Dermis blood vessel endothelial cell (primary cell): ENCODE measurements around the gene SLC35G2. TPM values are rescaled to one million over a fixed set of nuclear protein-coding genes. Genes with fewer than 3 reads are reported as not detected.
"Not testable (repeated sequence)": the region's sequence is repeated elsewhere in the genome, so short reads cannot be mapped to it uniquely, and the experiment has no call there.

Experiments used
- DNase-seq: peaks from one replicate; pipeline ENCODE4 v3.0.0; 2010
- total RNA-seq: library from RNA; depleted of rRNA; stranded (reverse); fragments of >200 nt; gene quantifications from 2 replicates; pipeline ENCODE4 v1.2.3, GENCODE V29; 2014

SLC35G2 gene
- total RNA-seq, 1 donor from 2014 or later, result 28.8 TPM

DNA sequence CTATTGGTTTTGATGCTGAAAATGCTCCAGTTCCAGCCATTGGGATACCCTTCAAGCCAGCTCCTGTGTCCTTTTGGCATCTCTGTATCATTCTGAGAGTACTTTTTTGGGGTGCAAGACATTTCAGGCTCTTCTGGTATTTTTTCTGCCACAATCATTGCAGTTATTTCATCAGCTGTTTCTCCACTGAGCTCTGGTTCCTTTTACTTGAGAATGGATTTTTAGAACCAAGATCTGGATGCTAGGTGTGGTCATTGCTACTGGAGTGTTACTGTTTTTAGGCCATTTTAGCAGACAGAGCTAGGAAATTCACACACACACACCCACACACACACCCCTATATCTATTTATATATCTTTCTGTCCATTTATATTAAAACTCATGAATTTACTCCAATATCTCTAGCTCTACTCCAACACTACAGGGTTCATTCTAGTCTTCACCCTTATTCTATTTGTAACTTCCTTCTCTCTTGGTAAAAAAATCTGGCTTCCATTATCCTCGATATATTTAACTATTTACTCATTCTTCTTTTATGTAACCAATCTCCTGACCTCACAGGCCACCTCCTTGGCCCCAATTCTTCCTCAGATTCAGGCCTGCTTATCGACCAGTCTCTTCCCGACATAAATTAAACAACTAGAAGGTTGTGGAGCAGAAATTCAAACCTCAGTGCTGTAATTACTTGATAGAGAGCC lies 17.0 kb downstream of the SLC35G2 start:
- no peak for DNase-seq

DNA sequence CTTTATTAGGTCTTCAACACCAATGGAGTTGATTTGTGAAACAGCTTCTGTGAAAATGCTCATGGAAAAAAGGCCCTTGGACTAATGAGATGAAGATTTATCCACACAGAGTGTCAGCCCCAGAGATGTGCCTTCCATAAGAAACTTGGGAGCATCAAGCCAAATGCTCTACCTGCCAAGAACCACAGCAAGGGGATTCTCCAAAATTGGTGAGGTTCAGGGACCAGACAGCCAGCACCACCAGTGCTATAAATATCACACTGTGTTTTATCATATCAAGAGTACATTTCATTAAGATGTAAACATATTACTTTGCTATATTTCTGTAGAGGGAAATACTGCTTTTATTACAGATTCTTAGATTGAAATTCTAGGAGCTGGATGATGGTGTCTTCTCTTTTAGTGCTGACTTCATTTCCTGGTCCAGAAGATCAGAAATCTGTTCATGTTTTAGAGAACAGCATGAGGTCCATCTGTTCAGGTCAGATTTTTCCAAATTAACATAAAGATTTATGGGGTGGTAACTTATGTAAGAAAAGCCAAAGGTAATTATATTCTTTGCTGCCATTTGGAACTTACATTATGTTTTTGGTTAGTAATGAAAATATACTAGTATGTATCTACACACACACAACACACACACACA lies 17.7 kb downstream of the SLC35G2 start:
- DNase-seq, result no peak

DNA sequence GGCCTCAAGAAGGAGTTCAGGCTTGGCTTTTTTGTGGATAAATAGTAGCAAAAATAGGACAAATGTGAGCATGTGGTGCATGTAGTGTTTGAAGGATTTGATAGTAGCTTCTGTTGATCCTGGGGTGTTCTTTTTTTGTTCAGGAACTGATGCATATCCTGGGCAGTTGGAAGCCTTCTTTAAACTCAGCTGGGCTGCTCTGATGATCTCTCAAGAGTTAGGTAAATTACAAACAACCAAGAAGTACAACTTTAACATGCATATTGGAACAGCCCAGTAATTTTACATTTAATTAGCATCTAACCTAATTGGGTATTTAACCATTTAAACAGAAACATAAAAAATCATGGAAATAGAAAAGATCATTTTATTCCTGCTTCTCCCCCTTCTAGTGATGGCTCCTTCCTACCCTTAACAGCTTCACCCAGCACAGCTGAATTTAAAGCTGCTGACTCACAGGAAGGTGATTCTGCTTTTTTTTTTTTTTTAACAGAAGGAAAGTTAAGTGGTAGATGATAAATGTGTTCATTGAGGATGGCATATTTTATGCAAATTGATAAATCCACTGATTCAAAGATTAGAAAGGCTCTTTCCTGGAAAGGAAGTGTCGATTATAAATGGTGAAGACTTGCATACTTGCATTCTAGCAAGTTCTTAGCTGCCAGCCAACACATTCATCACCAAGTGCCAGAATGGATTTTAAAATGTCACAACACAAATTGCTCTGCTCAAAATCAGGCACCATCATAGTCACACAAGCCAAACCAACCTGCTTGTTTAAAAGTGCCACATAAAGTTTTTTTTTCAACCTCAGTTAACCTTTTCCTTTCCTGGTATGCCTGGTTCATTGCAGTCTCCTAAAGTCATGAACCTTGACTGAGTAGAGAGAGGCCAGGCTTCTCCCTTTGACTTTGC lies 20.0 kb downstream of the SLC35G2 start:
- DNase-seq, result peak; percentile 82

DNA sequence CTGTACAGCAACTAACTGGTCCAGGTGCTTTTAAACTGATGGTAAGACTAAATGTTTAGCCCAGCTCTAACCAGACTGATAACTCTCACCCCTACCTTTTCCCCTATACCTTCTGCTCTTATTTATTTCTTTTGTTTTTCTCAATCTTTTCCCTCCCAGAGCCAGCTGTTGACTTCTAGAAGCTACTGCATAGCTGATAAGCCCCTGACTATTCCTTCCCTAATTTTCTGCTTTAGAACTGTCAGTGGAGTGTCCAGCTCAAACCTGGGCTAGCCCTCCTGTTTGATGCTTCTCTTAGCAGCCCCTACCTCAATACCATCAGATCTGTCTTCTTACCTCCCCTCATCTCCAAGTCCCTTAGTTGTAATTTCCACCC lies 20.6 kb downstream of the SLC35G2 start:
- DNase-seq, result no peak

DNA sequence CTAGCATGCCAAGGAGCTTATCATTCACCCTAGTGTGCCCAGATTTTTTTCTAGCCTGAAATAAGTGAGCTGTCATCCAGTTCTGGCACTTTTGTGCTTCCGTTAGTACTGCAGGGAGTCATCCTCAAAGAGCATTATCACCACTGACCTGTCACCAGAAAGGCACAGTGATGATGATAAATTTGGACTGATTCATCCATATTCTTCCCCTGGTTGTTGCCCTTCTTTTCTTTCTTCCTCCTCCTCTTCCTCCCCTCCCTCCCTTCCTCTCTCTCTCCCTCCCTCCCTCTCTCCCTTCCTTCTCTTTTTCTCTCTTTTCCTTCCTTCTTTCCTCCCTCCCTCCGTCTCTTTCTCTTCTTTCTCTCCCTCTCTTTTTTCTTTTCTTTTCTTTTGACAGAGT lies 21.3 kb downstream of the SLC35G2 start:
- DNase-seq, result no peak

DNA sequence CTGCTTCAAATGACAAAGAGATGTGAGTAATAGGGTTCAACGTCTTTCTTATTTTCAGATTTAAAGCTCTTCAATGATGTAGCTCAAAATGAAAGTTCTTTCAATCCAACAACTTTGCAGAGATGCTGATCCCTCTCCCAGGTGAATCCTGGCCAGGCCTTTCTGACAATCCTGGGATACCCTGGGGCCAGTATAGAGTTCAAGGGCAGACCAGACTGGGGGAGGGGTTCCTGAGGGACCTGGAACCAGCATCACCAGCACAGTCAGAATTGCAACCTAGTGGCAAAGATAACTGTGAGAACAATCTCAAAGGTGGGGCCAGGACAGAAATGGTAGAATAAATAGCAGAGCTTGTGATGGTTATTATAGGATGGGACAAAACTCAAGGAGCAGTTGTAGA lies 23.4 kb downstream of the SLC35G2 start:
- no peak for DNase-seq

DNA sequence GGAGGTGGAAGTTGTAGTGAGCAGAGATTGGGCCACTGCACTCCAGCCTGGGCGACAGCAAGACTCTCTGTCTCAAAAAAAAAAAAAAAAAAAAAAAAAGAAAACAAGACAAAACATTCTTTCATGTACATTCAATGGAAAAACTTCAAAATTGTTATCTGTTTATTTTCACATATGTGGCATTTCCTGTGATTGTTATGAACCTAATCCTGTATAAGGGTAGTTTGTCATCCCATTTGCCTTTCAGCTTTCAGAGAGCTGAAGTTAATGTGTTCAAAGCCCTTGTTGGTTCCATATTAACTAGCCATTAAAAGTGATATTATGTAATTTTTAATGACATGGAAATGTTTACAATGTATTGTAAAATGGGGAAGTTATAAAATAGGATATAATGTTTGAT lies 25.8 kb downstream of the SLC35G2 start:
- DNase-seq, result peak; percentile 49

DNA sequence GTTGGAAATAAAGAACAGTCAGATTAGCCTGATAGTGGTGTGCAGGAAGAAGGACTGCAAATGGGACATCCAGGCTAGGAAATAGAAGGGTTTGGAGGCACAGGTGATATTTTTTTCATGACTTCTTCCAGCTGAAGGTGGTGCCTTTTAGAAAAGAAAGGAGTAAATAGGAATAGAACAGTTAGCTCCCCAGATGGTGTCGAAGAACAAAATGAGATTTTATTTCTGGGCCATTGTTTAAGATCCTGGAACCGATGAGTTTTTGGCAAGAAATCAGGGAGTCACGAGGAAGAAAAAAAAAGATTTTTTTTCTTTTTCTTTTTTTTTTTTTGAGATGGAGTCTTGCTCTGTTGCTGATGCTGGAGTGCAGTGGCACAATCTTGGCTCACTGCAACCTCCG lies 33.3 kb downstream of the SLC35G2 start:
- peak; percentile 57 for DNase-seq

DNA sequence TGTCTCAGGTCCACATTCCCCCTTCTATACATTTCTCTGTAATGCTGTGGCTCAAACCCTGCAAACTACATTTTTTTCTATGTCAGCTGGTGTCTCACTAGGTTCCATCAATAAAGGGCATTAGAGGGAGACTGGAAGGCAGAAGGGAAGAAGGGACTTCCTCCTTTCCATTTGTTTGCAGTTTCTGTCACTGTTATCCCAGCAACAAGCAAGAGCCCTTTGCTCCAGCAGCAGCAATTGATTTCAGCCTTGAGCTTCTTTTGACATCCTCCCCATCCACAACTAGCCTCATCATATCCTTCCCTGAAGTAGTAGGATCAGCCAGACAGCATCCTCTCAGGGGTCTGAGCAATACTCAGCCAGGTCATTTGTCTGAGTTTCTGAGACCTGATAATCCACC lies 37.7 kb downstream of the SLC35G2 start:
- DNase-seq, result no peak

DNA sequence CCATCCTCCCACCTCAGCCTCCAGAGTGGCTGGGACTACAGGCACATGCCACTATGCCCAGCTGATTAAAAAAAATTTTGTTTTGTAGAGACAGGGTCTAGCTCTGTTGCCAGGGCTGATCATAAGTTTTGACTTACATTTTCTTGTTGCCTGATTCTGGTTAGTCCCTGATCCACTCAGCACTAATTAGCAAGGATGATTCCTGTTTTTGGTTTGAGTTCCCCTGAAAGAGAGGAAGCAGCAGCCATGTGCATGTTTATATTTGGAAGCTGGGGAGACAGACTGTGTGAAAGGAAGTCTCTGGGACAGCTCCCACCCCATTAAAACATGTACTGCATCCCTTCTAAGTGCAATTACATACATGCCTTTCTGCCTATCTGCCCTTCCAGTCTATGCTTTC lies 39.5 kb downstream of the SLC35G2 start:
- DNase-seq, result peak; percentile 75

DNA sequence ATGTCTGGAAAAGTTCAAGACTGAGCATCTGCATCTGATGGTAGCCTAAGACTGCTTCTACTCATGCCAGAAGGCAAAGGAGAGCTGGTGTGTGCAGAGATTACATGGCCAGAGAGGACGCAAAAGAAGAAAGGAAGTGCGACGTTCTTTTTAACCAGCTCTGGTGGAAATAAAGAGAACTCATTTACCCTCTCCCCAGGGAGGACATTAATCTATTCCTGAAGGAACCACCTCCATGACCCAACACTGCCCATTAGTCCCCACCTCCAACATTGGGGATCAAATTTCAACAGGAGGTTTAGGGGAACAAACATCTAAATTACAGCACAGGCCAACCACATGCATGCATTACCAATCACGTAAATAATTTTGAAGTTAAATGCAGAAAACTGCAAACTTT lies 41.6 kb downstream of the SLC35G2 start:
- DNase-seq, result no peak

DNA sequence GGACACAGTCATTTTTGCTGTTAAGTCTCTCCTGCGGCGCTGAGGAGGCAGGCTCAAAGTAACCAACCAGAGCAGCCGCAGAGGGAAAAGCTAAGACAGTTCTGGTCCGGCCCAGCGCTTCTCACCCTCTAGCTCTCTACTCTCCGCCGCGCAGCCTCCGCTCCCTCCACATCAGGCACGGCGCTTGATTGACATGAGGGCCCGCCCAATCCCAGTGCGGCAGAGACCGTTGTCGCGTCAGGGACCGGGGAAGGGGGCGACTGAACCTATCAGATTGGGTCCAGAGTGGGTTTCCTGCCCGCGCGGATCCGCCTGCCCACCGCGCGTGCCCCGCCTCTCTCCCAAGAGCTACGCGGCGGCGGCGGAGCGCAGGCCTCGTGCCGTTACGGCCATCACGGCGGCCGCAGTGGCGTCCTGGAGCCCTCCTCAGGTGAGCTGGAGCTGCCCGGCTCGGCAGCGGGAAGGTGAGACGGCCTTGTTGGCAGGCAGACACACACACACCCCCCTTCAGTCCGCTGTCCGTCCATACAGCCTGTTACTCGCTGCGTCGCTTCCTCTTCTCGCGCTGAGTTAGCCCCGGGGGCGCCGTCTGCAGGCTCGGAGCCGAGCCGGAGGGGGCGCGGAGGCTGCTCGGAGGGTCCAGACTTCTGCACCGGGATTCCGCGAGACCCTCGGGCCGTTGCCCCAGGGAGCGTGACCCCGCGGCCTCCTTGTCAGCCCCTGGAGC lies 43.1 kb downstream of the SLC35G2 start, which contains the start of gene NCK1:
NCK1 (plus strand) TSS at position 319 of the 727 bp plus-strand sequence. CDS start 65,794 bp downstream, outside the sequence.
- peak; percentile 99 for DNase-seq

DNA sequence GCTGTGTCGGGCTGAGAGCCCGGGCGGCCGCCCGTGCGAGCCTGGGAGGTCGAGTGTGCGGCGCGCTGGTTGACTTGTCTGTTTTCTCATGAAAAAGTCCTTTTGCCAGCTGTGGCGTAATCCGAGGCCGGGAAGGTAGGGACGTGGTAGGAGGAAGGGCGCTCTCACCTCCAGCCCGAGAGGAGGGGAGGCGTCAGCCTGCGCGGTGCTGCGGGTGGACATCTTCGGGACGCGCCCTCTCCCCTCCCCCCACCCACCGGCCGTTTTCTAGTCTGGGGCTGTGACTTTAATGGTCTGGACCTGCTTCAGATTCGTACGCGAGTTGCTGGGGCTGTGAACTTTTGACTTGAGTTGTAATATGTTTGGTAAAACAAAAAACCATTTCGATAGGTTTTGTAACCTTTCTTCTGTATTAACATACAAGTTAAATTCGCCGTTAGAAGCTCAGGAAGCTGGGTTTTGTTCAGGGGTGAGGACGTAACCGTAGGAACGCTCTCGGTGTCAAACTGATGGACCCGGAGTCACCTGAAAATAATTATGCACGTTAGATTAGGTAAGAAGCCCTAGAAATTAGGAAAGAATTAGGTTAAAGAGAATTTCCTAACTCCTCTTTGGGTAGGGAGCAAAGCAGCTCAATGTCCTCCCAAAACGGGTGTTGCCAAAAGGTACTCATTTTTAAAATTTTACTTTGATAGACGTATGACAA lies 43.8 kb downstream of the SLC35G2 start:
- DNase-seq, result peak; percentile 71

DNA sequence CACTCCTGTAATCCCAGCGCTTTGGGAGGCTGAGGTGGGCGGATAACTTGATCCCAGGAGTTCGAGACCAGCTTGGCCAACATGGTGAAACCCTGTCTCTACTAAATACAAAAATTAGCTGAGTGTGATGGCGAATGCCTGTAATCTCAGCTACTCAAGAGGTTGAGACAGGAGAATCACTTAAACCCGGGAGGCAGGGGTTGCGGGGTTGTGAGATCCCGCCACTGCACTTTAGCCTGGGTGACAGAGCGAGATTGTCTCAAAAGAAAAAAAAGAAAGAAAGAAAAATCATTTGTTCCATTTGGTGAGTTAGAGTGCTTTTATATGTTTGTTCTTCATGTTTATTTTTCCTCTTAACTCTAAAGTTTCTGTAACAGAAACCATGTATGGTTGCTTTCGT lies 50.4 kb downstream of the SLC35G2 start:
- no peak for DNase-seq

DNA sequence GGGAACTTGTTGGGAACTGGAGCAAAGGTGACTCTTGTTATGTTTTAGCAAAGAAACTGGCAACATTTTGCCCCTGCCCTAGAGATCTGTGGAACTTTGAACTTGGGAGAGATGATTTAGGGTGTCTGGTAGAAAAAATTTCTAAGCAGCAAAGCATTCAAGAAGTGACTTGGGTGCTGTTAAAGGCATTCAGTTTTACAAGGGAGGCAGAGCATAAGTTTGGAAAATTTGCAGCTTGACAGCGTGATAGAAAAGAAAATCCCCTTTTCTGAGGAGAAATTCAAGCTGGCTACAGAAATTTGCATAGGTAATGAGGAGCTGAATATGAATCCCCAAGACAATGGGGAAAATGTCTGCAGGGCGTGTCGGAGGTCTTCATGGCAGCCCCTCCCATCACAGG lies 53.3 kb downstream of the SLC35G2 start:
- DNase-seq, result not testable (repeated sequence)

DNA sequence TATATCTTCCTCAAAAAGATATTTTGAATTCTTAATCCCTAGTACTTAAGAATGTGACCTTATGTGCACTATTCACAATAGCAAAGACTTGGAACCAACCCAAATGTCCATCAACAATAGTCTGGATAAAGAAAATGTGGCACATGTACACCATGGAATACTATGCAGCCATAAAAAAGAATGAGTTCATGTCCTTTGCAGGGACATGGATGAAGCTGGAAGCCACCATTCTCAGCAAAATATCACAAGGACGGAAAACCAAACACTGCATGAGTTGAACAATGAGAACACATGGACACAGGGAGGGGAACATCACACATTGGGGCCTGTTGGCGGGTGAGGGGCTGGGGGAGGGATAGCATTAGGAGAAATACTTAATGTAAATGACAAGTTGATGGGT lies 60.6 kb downstream of the SLC35G2 start:
- DNase-seq, result not testable (repeated sequence)

DNA sequence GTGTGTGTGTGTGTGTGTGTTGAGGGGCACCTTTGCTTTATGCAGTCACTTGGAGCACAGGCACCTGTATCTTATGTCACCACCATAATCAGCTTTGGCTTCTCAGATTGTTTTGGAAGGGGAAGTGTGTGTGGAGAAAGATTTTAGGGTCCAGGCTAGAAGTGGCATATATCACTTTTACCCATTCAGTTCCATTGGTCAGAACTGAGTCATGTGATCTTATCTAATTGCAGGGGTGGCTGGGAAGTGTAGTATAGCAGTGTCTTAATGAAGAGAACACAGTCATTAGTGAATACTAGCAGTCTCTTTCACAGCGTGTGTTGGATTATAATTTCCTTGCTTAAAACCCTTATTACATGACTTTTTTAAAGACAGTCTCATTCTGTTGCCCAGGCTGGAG lies 63.6 kb downstream of the SLC35G2 start:
- no peak for DNase-seq

DNA sequence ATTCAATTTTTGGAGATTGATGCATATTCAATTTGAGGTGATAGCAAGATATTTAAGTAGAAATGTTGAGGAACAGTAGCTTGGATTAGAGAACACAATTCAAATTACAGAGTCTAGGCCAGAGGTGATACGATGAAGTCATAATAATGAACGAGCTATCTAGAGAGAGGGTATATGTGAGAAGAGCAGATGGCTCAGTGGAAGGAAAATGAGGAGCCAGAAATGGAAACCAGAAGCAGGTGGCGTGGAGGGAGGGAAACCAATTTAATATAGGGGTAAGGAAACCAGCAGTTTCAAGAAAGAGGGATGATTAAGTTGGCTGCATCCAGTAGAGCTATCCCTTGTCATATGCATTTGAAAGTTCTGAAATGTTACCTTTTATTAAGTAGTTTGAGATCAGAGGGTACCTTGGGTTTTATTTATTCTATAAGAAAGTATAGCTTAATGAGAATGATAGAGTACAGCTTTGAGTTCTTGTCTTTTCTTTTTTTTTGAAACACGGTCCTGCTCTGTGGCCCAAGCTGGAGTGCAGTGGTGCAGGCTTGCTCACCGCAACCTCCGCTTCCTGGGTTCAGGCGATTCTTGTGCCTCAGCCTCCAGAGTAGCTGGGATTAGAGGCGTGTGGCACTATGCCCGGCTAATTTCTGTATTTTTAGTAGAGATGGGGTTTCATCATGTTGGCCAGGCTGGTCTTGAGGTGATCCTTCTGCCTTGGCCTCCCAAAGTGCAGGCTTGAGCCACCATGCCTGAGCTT lies 65.2 kb downstream of the SLC35G2 start:
- no peak for DNase-seq

DNA sequence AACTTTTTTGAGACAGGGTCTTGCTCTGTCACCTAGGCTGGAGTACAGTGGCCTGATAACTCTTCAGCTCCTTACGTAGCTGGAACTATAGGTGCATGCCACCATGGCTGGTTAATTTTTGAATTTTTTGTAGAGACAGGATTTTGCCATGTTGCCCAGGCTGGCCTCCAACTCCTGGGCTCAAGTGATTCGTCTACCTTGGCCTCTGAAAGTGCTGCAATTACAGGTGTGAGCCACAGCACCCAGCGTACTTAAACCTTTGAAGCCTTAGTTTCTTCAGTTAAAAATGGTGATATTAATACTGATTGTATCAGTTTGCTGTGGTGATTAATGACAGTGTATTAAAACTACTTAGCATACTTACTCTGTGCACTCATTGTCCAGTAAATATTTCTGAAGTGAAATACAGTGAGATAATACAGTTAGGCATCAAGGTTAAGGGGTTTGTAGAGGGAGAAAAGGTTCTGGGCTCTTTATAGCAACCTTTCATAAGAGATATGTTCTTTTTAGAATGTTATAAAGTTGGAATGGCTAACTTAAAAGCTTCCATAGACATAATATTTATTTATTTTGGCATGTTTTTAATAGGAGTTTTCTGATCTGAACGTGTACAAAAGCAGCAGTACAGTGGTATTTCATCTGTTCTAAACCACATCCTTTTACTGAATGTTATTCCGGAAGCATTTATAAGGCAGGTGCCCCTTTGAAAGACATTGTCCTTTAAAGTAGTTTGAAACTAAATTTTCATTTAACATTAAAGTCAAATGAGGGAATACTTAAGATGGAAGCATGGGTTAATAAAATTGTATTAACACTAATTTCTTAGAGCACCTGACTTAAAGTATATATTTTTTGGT lies 66.7 kb downstream of the SLC35G2 start:
- DNase-seq, result no peak

DNA sequence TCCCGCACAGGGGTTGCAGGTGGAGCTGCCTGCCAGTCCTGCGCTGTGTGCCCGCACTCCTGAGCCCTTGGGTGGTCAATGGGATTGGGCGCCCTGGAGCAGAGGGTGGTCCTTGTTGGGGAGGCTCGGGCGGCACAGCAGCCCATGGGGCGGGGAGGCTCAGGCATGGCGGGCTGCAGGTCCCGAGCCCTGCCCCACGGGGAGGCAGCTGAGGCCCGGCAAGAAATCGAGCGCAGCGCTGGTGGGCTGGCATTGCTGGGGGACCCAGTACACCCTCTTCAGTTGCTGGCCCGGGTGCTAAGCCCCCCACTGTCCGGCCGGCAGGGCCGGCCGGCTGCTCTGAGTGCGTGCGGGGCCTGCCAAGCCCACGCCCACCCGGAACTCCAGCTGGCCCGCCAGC lies 71.0 kb downstream of the SLC35G2 start:
- no peak for DNase-seq
